ENCODE data around the gene DNAH17.

Gene DNAH17

GRCh38 chr17:78605886-78606285 lies 28.7 kb upstream of the DNAH17 start:
- no peak for DNase-seq (ENCODE audit: low spot score)
- Histone ChIP-seq H3K4me3 (ENCODE audit: severe bottlenecking) (no peak overlapping the region), H3K9me3 (ENCODE audit: severe bottlenecking) (no peaks in the 10 kb centered on the region), H3K36me3 (ENCODE audit: low read depth) (no peaks in the 10 kb centered on the region), H3K27ac (ENCODE audit: poor library complexity, severe bottlenecking) (no peak overlapping the region), H3K27me3 (ENCODE audit: insufficient read depth, poor library complexity, severe bottlenecking) (no peaks in the 10 kb centered on the region), H3K4me1 (ENCODE audit: insufficient read depth, poor library complexity, severe bottlenecking) (no peaks in the 10 kb centered on the region)
- TF ChIP-seq, protein P1, sequence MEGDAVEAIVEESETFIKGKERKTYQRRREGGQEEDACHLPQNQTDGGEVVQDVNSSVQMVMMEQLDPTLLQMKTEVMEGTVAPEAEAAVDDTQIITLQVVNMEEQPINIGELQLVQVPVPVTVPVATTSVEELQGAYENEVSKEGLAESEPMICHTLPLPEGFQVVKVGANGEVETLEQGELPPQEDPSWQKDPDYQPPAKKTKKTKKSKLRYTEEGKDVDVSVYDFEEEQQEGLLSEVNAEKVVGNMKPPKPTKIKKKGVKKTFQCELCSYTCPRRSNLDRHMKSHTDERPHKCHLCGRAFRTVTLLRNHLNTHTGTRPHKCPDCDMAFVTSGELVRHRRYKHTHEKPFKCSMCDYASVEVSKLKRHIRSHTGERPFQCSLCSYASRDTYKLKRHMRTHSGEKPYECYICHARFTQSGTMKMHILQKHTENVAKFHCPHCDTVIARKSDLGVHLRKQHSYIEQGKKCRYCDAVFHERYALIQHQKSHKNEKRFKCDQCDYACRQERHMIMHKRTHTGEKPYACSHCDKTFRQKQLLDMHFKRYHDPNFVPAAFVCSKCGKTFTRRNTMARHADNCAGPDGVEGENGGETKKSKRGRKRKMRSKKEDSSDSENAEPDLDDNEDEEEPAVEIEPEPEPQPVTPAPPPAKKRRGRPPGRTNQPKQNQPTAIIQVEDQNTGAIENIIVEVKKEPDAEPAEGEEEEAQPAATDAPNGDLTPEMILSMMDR (IDR thresholded peaks at IDR 0.05; ENCODE audit: poor library complexity, severe bottlenecking): no peak
- ATAC-seq (ENCODE audit: low read depth): no peak

DNA sequence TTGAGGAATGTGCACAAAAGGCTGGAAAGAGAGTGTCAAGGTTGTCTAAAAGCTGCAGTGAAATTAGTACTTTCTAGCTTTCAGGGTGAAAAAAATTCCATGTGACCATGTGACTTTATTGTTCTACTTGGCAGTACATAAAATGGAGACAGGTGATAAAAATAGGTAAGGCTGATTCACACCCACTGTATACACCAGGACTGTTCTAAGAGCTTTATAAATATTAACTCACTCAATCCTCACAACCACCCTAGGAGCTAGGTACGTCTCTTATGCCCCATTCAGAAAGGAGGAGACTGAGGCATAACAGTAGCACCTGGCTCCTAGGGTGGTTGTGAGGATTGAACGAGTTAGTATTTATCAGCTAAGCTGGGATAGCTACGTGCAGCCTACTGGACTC lies 28.2 kb upstream of the DNAH17 start:
- Histone ChIP-seq H3K4me3 (ENCODE audit: severe bottlenecking) (no peak overlapping the region), H3K27me3 (ENCODE audit: insufficient read depth, poor library complexity, severe bottlenecking) (no peaks in the 10 kb centered on the region), H3K4me1 (ENCODE audit: insufficient read depth, poor library complexity, severe bottlenecking) (no peaks in the 10 kb centered on the region), H3K27ac (ENCODE audit: poor library complexity, severe bottlenecking) (no peak overlapping the region), H3K36me3 (ENCODE audit: low read depth) (no peaks in the 10 kb centered on the region), H3K9me3 (ENCODE audit: severe bottlenecking) (no peaks in the 10 kb centered on the region)
- DNase-seq (ENCODE audit: low spot score) (no peak), ATAC-seq (ENCODE audit: low read depth) (no peak)
- TF ChIP-seq, protein P1 (IDR thresholded peaks at IDR 0.05; ENCODE audit: poor library complexity, severe bottlenecking): no peak

GRCh38 chr17:78602246-78602645 lies 25.1 kb upstream of the DNAH17 start:
- no peaks in the 10 kb centered on the region for H3K9me3 ChIP-seq (ENCODE audit: severe bottlenecking)
- no peak for ATAC-seq (ENCODE audit: low read depth)
- no peak overlapping the region for H3K4me3 ChIP-seq (ENCODE audit: severe bottlenecking)
- H3K27me3 ChIP-seq (ENCODE audit: insufficient read depth, poor library complexity, severe bottlenecking): no peaks in the 10 kb centered on the region
- TF ChIP-seq, protein P1 (IDR thresholded peaks at IDR 0.05; ENCODE audit: poor library complexity, severe bottlenecking): no peak
- DNase-seq (ENCODE audit: low spot score): no peak
- H3K27ac ChIP-seq (ENCODE audit: poor library complexity, severe bottlenecking): no peak overlapping the region
- H3K36me3 ChIP-seq (ENCODE audit: low read depth): no peaks in the 10 kb centered on the region
- H3K4me1 ChIP-seq (ENCODE audit: insufficient read depth, poor library complexity, severe bottlenecking): no peaks in the 10 kb centered on the region

DNA sequence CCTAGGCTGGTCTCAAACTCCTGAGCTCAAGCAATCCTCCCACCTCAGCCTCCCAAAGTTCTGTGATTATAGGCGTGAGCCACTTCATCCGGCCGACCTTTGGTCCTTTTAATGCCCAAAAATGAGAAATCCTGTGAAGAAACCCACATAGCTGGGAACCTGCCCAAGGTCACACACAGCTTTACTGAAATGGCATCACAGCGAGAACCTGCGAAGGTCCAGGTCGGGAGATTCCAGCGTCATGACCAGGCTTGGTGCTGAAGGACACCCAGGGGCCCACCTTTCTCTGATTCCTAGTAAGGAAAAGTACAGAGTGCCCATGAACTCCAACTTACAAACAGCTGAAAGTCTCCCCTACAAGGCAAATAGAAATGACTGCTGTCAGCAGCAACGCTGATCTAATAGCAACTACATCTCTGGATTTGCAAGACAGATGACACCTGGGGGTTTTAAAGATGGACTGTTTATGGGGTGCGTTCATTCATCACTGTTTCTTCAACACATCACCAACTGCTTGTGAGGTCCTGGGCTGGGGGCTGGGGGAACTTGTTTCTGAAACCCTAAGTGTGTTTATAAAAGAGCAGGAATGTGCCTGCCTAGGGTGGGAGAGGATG lies 24.5 kb upstream of the DNAH17 start:
- Histone ChIP-seq H3K9me3 (ENCODE audit: severe bottlenecking) (no peaks in the 10 kb centered on the region), H3K4me1 (ENCODE audit: insufficient read depth, poor library complexity, severe bottlenecking) (no peaks in the 10 kb centered on the region), H3K27ac (ENCODE audit: poor library complexity, severe bottlenecking) (no peak overlapping the region), H3K4me3 (ENCODE audit: severe bottlenecking) (no peak overlapping the region), H3K27me3 (ENCODE audit: insufficient read depth, poor library complexity, severe bottlenecking) (no peaks in the 10 kb centered on the region), H3K36me3 (ENCODE audit: low read depth) (no peaks in the 10 kb centered on the region)
- TF ChIP-seq, protein P1 (IDR thresholded peaks at IDR 0.05; ENCODE audit: poor library complexity, severe bottlenecking): no peak
- DNase-seq (ENCODE audit: low spot score) (no peak), ATAC-seq (ENCODE audit: low read depth) (no peak)

DNA sequence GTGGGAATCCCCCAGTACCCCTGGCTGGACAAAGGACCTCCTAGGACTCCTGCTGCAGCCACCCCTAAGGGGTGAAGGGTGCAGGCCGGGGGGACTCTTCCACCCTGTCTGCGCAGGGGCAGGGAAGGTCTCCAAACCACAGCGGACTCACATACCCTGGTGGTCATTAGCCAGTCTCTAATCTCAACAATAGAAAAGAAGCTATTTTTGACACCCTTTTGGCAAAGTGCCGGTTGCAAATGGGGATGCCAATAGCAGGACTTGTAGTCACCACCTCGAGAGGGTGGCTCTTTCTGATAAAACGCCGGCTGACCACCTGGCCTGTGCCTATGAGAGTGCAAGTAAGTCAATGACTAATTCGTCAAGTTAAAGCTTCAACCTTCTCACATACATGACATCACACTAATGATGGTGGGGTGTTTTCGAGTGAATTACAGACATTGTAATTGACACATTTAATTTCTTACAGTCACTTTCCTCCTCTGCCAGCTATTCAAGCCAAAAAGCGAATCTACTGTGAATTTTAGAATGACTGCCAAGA lies 23.1 kb upstream of the DNAH17 start:
- Histone ChIP-seq H3K4me1 (ENCODE audit: insufficient read depth, poor library complexity, severe bottlenecking) (no peaks in the 10 kb centered on the region), H3K27ac (ENCODE audit: poor library complexity, severe bottlenecking) (no peak overlapping the region), H3K36me3 (ENCODE audit: low read depth) (no peaks in the 10 kb centered on the region), H3K9me3 (ENCODE audit: severe bottlenecking) (no peaks in the 10 kb centered on the region), H3K27me3 (ENCODE audit: insufficient read depth, poor library complexity, severe bottlenecking) (no peaks in the 10 kb centered on the region), H3K4me3 (ENCODE audit: severe bottlenecking) (no peak overlapping the region)
- ATAC-seq (ENCODE audit: low read depth): no peak
- DNase-seq (ENCODE audit: low spot score): no peak
- TF ChIP-seq, protein P1 (IDR thresholded peaks at IDR 0.05; ENCODE audit: poor library complexity, severe bottlenecking): no peak

All from RWPE2 (cell line).